NCI-H1436 treated with DMSO at 0.1 percent for 48 hours (cell line): ENCODE data around the gene PCDHGA2.
"Not testable (repeated sequence)": the region's sequence is repeated elsewhere in the genome, so short reads cannot be mapped to it uniquely, and the experiment has no call there.

Source experiments
- DNase-seq: peaks from one replicate; lab custom pipeline; 2025; lab: John Stamatoyannopoulos, UW

Gene PCDHGA2

GRCh38 chr5:141346017-141346416, 7.5 kb downstream of the PCDHGA2 start:
- DNase-seq: not testable (repeated sequence)

- DNase-seq: peak; percentile 37
Observed at GRCh38 chr5:141349917-141350619, 11.5 kb downstream of the PCDHGA2 start, which contains the start of gene PCDHGB1. TSS of gene PCDHGB1 (plus strand) at chr5:141350099. CDS start at chr5:141350261, 162 bp downstream.

- no peak for DNase-seq
Observed at GRCh38 chr5:141351591-141351990, 13.0 kb downstream of the PCDHGA2 start.

GRCh38 chr5:141354900-141355469, 16.4 kb downstream of the PCDHGA2 start, which contains the start of gene PCDHGA4:
TSS of gene PCDHGA4 (plus strand) at chr5:141355021. CDS start at chr5:141355108, 87 bp downstream.
- DNase-seq: no peak

- no peak for DNase-seq
Observed at GRCh38 chr5:141355641-141356040, 17.1 kb downstream of the PCDHGA2 start.

GRCh38 chr5:141356133-141356532, 17.6 kb downstream of the PCDHGA2 start:
- no peak for DNase-seq

- DNase-seq: no peak
Observed at GRCh38 chr5:141356950-141357349, 18.4 kb downstream of the PCDHGA2 start.

GRCh38 chr5:141359790-141360426, 21.3 kb downstream of the PCDHGA2 start, which contains the start of gene PCDHGB2:
TSS of gene PCDHGB2 (plus strand) at chr5:141359994. CDS start at chr5:141360136, 142 bp downstream.
- DNase-seq: no peak

- no peak for DNase-seq
Observed at GRCh38 chr5:141360685-141361084, 22.1 kb downstream of the PCDHGA2 start.

GRCh38 chr5:141362719-141363118, 24.2 kb downstream of the PCDHGA2 start:
- DNase-seq: no peak

- no peak for DNase-seq
Observed at GRCh38 chr5:141363952-141364660, 25.5 kb downstream of the PCDHGA2 start, which contains the start of gene PCDHGA5. TSS of gene PCDHGA5 (plus strand) at chr5:141364162. CDS start at chr5:141364331, 169 bp downstream.

GRCh38 chr5:141366016-141366896, 27.7 kb downstream of the PCDHGA2 start:
- DNase-seq: no peak

GRCh38 chr5:141369994-141370848, 31.7 kb downstream of the PCDHGA2 start, which contains the start of gene PCDHGB3:
TSS of gene PCDHGB3 (plus strand) at chr5:141370242. CDS start at chr5:141370395, 153 bp downstream.
- DNase-seq: no peak

GRCh38 chr5:141371572-141372475, 33.3 kb downstream of the PCDHGA2 start:
- DNase-seq: no peak

GRCh38 chr5:141373673-141374317, 35.2 kb downstream of the PCDHGA2 start, which contains the start of gene PCDHGA6:
TSS of gene PCDHGA6 (plus strand) at chr5:141373891. CDS start at chr5:141374084, 193 bp downstream.
- DNase-seq: no peak

- DNase-seq: no peak
Observed at GRCh38 chr5:141374627-141375026, 36.1 kb downstream of the PCDHGA2 start.

- DNase-seq: not testable (repeated sequence)
Observed at GRCh38 chr5:141375444-141376155, 37.0 kb downstream of the PCDHGA2 start.
